GM23338 (cell line): ENCODE measurements around the gene TGM6.

Experiments
- CREB1 ChIP-seq: fragments of 250-450 bp; sonication (Bioruptor Pico); IDR thresholded peaks from 2 replicates; pipeline ENCODE4 v1.5.0; 2020; ENCODE audit warnings: low read depth, mild to moderate bottlenecking, moderate library complexity
- CTCF ChIP-seq, 2 experiments: fragments of 200-600 bp in 1 of 2; sonication (generic) in 1 of 2; conservative IDR thresholded peaks; 2 replicates each; pipeline versions ENCODE4 v1.5.1 to v1.6.1; 2016 to 2017; ENCODE audit warnings: antibody characterized with exemption in 2 of 2, low read depth in 2 of 2, mild to moderate bottlenecking in 2 of 2, moderate library complexity in 1 of 2
- EZH2 ChIP-seq: fragments of 200-600 bp; sonication (generic); IDR thresholded peaks from one replicate; pipeline ENCODE4 v1.8.0; 2017; ENCODE audit warnings: antibody characterized with exemption, mild to moderate bottlenecking, low read depth; ENCODE audit not compliant: unreplicated experiment
- EZH2phosphoT487 ChIP-seq: fragments of 200-600 bp; sonication (generic); IDR thresholded peaks from one replicate; pipeline ENCODE4 v1.8.1; 2018; ENCODE audit warnings: antibody characterized with exemption; ENCODE audit not compliant: unreplicated experiment
- JUNB ChIP-seq: IDR thresholded peaks from one replicate; pipeline ENCODE4 v1.6.1; 2016; ENCODE audit warnings: antibody characterized with exemption; ENCODE audit not compliant: unreplicated experiment
- NANOG ChIP-seq: IDR thresholded peaks from 2 replicates; pipeline ENCODE4 v1.6.1; 2016; ENCODE audit warnings: antibody characterized with exemption, borderline replicate concordance
- POLR2AphosphoS5 ChIP-seq: IDR thresholded peaks from 2 replicates; pipeline ENCODE4 v1.6.1; 2016; ENCODE audit warnings: antibody characterized with exemption, low read depth
- REST ChIP-seq: IDR thresholded peaks from one replicate; pipeline ENCODE4 v1.6.1; 2018; ENCODE audit warnings: antibody characterized with exemption; ENCODE audit not compliant: unreplicated experiment
- TF ChIP-seq, protein P1 (sequence below): IDR thresholded peaks from 2 replicates; pipeline ENCODE4 v1.6.1; 2016; ENCODE audit warnings: antibody characterized with exemption

GRCh38 chr20:2417213-2417541 is 36.5 kb downstream of the TGM6 start:
- TF ChIP-seq CTCF (conservative IDR thresholded peaks at IDR 0.05; ENCODE audit: low read depth in 2 of 2): no peak
- no peak for TF ChIP-seq JUNB
- no peak for TF ChIP-seq POLR2AphosphoS5
- TF ChIP-seq, protein P1, sequence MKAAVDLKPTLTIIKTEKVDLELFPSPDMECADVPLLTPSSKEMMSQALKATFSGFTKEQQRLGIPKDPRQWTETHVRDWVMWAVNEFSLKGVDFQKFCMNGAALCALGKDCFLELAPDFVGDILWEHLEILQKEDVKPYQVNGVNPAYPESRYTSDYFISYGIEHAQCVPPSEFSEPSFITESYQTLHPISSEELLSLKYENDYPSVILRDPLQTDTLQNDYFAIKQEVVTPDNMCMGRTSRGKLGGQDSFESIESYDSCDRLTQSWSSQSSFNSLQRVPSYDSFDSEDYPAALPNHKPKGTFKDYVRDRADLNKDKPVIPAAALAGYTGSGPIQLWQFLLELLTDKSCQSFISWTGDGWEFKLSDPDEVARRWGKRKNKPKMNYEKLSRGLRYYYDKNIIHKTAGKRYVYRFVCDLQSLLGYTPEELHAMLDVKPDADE: no peak
- no peak for TF ChIP-seq EZH2
- TF ChIP-seq REST: no peak
- TF ChIP-seq NANOG: no peak
- no peak for TF ChIP-seq CREB1
- TF ChIP-seq EZH2phosphoT487: no peak
